HepG2 (cell line): ENCODE data around the gene SAP25. TPM values are rescaled to one million over a fixed set of nuclear protein-coding genes. Genes with fewer than 3 reads are reported as not detected.

Experiments used
- ESRRA ChIP-seq: sonication (generic); formaldehyde crosslinking; IDR thresholded peaks from 2 replicates; pipeline ENCODE4 v1.5.1; 2020; ENCODE audit warnings: mild to moderate bottlenecking, low read depth, missing genetic modification reagents
- FOXJ3 ChIP-seq: sonication (generic); formaldehyde crosslinking; IDR thresholded peaks from 2 replicates; pipeline ENCODE4 v1.4.0; 2020; ENCODE audit warnings: missing genetic modification reagents, mild to moderate bottlenecking, borderline replicate concordance
- HMGA1 ChIP-seq: sonication (generic); formaldehyde crosslinking; conservative IDR thresholded peaks from 2 replicates; pipeline ENCODE4 v1.4.0; 2020; ENCODE audit warnings: missing genetic modification reagents
- HNF4G ChIP-seq, 2 experiments: sonication (generic) in 1 of 2; formaldehyde crosslinking in 1 of 2; IDR thresholded peaks; 2 replicates each; pipeline versions ENCODE4 v1.4.0 to v1.6.1; 2011 to 2020; ENCODE audit warnings: borderline replicate concordance in 2 of 2, low read depth in 2 of 2, mild to moderate bottlenecking in 2 of 2, low read length in 1 of 2, missing genetic modification reagents in 1 of 2, moderate library complexity in 1 of 2
- PHF8 ChIP-seq: sonication (generic); formaldehyde crosslinking; IDR thresholded peaks from 2 replicates; pipeline ENCODE4 v1.5.0; 2020; ENCODE audit warnings: missing genetic modification reagents
- SP140L ChIP-seq: sonication (generic); formaldehyde crosslinking; IDR thresholded peaks from 2 replicates; pipeline ENCODE4 v1.4.0; 2020; ENCODE audit warnings: missing genetic modification reagents, borderline replicate concordance
- ZNF10 ChIP-seq: sonication (generic); formaldehyde crosslinking; IDR thresholded peaks from 2 replicates; pipeline ENCODE4 v1.4.0; 2020; ENCODE audit warnings: mild to moderate bottlenecking, low read depth, missing genetic modification reagents, borderline replicate concordance
- ZNF138 ChIP-seq: sonication (generic); formaldehyde crosslinking; IDR thresholded peaks from 2 replicates; pipeline ENCODE4 v1.5.0; 2020; ENCODE audit warnings: mild to moderate bottlenecking, low read depth, missing genetic modification reagents
- ZNF317 ChIP-seq: sonication (generic); formaldehyde crosslinking; IDR thresholded peaks from 2 replicates; pipeline ENCODE4 v1.5.0; 2020; ENCODE audit warnings: mild to moderate bottlenecking, missing genetic modification reagents
- ZNF33A ChIP-seq: sonication (generic); formaldehyde crosslinking; IDR thresholded peaks from 2 replicates; pipeline ENCODE4 v1.5.1; 2020; ENCODE audit warnings: missing genetic modification reagents, mild to moderate bottlenecking, moderate library complexity, borderline replicate concordance
- ZNF564 ChIP-seq: sonication (generic); formaldehyde crosslinking; IDR thresholded peaks from 2 replicates; pipeline ENCODE4 v1.8.1; 2023; ENCODE audit warnings: mild to moderate bottlenecking, missing genetic modification reagents
- ZNF7 ChIP-seq: IDR thresholded peaks from 2 replicates; pipeline ENCODE4 v1.6.1; 2016; ENCODE audit warnings: missing biosample characterization, missing genetic modification reagents
- polyA plus RNA-seq, 8 experiments: library from polyadenylated mRNA; depleted of rRNA in 3 of 8; stranded (reverse) in 7 of 8; unstranded in 1 of 8; fragments of >200 nt; fragmentation: Illumina TruSeq in 4 of 8; extraction: Trizol in 4 of 8; gene quantifications; 2 replicates each; pipeline versions ENCODE4 v1.2.1 to v1.2.3, GENCODE V29; 2011 to 2016; ENCODE audit warnings: low read depth in 4 of 8, missing spikeins in 1 of 8, mixed read lengths in 1 of 8; ENCODE audit not compliant: insufficient read depth in 1 of 8
- total RNA-seq, 5 experiments: library from RNA; depleted of rRNA; stranded (reverse); fragments of >200 nt; fragmentation: Illumina TruSeq; extraction: Trizol; gene quantifications; 2 replicates each; pipeline ENCODE4 v1.2.3, GENCODE V29; 2016; ENCODE audit warnings: low read depth in 1 of 5
- TF ChIP-seq, protein P1 (sequence below), 2 experiments: sonication (generic) in 1 of 2; formaldehyde crosslinking in 1 of 2; IDR thresholded peaks; 2 replicates each; pipeline versions ENCODE4 v1.4.0 to v1.6.1; 2018 to 2020; ENCODE audit warnings: missing genetic modification reagents in 2 of 2, borderline replicate concordance in 1 of 2, low read depth in 1 of 2, mild to moderate bottlenecking in 1 of 2, missing biosample characterization in 1 of 2
- TF ChIP-seq, protein P2 (sequence below): sonication (generic); formaldehyde crosslinking; IDR thresholded peaks from 2 replicates; pipeline ENCODE4 v1.9.0; 2022; ENCODE audit warnings: low read depth, missing genetic modification reagents
- TF ChIP-seq, protein P3 (sequence below): sonication (generic); formaldehyde crosslinking; IDR thresholded peaks from 2 replicates; pipeline ENCODE4 v1.9.0; 2021; ENCODE audit warnings: missing genetic modification reagents, borderline replicate concordance
- TF ChIP-seq, protein P4 (sequence below): sonication (generic); formaldehyde crosslinking; IDR thresholded peaks from 2 replicates; pipeline ENCODE4 v1.4.0; 2020; ENCODE audit warnings: missing genetic modification reagents

The SAP25 gene
- total and polyA plus RNA-seq, 2 of the 13 experiments (the other 11 are each of a cell fraction or from before 2014, with no cell fraction given), result 0.15 to 0.20 TPM

DNA sequence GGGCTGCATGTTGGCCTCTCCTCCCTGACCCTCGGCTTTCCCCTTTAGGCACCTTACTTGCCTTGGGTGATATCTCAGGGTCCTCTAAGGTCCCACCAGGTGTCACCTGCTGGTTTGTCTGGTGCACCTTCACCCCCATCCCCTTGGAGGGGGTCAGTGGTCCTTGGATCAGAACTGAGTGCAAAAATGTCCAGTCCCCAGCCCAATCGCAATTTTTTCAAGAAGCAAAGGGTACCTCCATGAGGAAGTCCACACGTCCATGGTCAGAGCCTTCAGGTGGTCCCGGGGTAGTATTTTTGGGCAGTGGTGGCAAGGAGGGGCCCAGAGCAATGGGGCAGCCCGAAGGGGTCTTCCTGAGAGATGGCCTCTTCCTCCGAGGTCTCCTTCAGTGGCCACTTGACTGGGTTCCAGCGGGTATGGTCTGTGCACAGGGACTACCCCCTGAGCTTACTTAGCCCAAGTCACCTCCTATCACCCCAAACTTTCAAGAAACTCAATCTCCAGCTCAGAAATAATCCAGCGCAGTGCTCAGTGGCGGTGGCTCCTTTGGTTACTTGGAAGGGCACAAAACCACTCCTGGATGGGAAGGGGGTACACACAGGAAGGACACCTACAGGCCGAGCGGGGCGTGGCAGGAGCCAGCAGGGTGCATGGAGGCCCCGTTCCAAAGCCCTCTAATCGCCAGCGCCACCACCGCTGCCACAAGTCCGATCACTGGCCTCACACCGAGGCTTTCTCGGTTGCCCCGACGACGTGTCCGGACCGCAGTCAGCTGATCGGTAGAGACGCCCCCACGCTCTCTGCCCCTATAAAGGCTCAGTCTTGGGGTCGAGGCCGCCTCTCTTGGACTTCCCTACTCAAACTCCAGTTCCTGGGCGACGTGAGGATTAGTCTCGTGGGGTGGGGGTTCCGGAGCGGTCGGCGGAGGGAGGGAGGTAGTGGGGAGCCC, 4.5 kb downstream of the SAP25 start (continued):
- TF ChIP-seq ZNF317 (CRISPR knock-in tag) (no peak; the same call in 1 of the 2 replicates), ZNF7 (CRISPR knock-in tag) (no peak), HNF4G (IDR thresholded peaks at IDR 0.05; ENCODE audit: borderline replicate concordance, low read depth, low read length) (no peak), HNF4G (CRISPR knock-in tag; IDR thresholded peaks at IDR 0.05; ENCODE audit: borderline replicate concordance, low read depth) (no peak), FOXJ3 (CRISPR knock-in tag) (0 out of 2 replicates have a peak, but pooled peaks have one; percentile 12), ZNF33A (peak; percentile 74; the same call in 1 of the 2 replicates), PHF8 (peak; percentile 61; the same call in 1 of the 2 replicates), HMGA1 (no peak), ZNF10 (no peak), SP140L (no peak), ZNF564 (no peak), ZNF138 (no peak), ESRRA (CRISPR knock-in tag) (no peak; the same call in 1 of the 2 replicates)
- TF ChIP-seq, protein P1, sequence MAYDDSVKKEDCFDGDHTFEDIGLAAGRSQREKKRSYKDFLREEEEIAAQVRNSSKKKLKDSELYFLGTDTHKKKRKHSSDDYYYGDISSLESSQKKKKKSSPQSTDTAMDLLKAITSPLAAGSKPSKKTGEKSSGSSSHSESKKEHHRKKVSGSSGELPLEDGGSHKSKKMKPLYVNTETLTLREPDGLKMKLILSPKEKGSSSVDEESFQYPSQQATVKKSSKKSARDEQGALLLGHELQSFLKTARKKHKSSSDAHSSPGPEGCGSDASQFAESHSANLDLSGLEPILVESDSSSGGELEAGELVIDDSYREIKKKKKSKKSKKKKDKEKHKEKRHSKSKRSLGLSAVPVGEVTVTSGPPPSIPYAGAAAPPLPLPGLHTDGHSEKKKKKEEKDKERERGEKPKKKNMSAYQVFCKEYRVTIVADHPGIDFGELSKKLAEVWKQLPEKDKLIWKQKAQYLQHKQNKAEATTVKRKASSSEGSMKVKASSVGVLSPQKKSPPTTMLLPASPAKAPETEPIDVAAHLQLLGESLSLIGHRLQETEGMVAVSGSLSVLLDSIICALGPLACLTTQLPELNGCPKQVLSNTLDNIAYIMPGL (CRISPR knock-in tag; IDR thresholded peaks at IDR 0.05; ENCODE audit: borderline replicate concordance in 1 of 2, low read depth in 1 of 2), result peak in 1 of 2 experiments; percentile 53; a peak in 1 of 4 replicates
- TF ChIP-seq, protein P2, sequence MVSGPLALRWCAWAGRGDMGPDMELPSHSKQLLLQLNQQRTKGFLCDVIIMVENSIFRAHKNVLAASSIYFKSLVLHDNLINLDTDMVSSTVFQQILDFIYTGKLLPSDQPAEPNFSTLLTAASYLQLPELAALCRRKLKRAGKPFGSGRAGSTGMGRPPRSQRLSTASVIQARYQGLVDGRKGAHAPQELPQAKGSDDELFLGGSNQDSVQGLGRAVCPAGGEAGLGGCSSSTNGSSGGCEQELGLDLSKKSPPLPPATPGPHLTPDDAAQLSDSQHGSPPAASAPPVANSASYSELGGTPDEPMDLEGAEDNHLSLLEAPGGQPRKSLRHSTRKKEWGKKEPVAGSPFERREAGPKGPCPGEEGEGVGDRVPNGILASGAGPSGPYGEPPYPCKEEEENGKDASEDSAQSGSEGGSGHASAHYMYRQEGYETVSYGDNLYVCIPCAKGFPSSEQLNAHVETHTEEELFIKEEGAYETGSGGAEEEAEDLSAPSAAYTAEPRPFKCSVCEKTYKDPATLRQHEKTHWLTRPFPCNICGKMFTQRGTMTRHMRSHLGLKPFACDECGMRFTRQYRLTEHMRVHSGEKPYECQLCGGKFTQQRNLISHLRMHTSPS, result no peak
- TF ChIP-seq, protein P3, sequence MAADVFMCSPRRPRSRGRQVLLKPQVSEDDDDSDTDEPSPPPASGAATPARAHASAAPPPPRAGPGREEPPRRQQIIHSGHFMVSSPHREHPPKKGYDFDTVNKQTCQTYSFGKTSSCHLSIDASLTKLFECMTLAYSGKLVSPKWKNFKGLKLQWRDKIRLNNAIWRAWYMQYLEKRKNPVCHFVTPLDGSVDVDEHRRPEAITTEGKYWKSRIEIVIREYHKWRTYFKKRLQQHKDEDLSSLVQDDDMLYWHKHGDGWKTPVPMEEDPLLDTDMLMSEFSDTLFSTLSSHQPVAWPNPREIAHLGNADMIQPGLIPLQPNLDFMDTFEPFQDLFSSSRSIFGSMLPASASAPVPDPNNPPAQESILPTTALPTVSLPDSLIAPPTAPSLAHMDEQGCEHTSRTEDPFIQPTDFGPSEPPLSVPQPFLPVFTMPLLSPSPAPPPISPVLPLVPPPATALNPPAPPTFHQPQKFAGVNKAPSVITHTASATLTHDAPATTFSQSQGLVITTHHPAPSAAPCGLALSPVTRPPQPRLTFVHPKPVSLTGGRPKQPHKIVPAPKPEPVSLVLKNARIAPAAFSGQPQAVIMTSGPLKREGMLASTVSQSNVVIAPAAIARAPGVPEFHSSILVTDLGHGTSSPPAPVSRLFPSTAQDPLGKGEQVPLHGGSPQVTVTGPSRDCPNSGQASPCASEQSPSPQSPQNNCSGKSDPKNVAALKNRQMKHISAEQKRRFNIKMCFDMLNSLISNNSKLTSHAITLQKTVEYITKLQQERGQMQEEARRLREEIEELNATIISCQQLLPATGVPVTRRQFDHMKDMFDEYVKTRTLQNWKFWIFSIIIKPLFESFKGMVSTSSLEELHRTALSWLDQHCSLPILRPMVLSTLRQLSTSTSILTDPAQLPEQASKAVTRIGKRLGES (CRISPR knock-in tag), result no peak
- TF ChIP-seq, protein P4, sequence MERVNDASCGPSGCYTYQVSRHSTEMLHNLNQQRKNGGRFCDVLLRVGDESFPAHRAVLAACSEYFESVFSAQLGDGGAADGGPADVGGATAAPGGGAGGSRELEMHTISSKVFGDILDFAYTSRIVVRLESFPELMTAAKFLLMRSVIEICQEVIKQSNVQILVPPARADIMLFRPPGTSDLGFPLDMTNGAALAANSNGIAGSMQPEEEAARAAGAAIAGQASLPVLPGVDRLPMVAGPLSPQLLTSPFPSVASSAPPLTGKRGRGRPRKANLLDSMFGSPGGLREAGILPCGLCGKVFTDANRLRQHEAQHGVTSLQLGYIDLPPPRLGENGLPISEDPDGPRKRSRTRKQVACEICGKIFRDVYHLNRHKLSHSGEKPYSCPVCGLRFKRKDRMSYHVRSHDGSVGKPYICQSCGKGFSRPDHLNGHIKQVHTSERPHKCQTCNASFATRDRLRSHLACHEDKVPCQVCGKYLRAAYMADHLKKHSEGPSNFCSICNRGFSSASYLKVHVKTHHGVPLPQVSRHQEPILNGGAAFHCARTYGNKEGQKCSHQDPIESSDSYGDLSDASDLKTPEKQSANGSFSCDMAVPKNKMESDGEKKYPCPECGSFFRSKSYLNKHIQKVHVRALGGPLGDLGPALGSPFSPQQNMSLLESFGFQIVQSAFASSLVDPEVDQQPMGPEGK (CRISPR knock-in tag), result 0 out of 2 replicates have a peak, but pooled peaks have one; percentile 73
